B cell (primary cell): ENCODE data around the gene MAPT. TPM values are rescaled to one million over a fixed set of nuclear protein-coding genes. Genes with fewer than 3 reads are reported as not detected.

Source experiments
- ATAC-seq: fragments of 200-7000 bp; cut with Tn5 transposase; one replicate; pipeline ENCODE4 v1.10.0; 2021; ENCODE audit warnings: low read depth, mild to moderate bottlenecking, moderate number of reproducible peaks, moderate library complexity
- CTCF ChIA-PET: fragments of 350-600 bp; sonication (Branson Sonifier 250); formaldehyde crosslinking; loops from one replicate; lab custom pipeline; 2021; ENCODE audit warnings: antibody characterized with exemption, inconsistent platforms; lab: Charles Lee
- POLR2A ChIA-PET: fragments of 350-600 bp; sonication (Branson Sonifier 250); formaldehyde crosslinking; loops from one replicate; lab custom pipeline; 2021; ENCODE audit warnings: antibody characterized with exemption; lab: Charles Lee
- DNase-seq: peaks from one replicate; pipeline ENCODE4 v3.0.0; 2013
- H2AFZ ChIP-seq: 2 replicates; pipeline ENCODE4 v1.6.1; 2012; ENCODE audit warnings: mild to moderate bottlenecking, low read depth, low read length; ENCODE audit not compliant: insufficient read depth, poor library complexity, severe bottlenecking
- H3K27ac ChIP-seq, 2 donors: 1 replicate in 1 of 2; 2 replicates in 1 of 2; pipeline ENCODE4 v1.5.1; 2012 to 2013; ENCODE audit warnings: low read length in 2 of 2, mild to moderate bottlenecking in 2 of 2, moderate library complexity in 1 of 2
- H3K27me3 ChIP-seq, 4 experiments: fragments of 200-600 bp in 1 of 4; sonication (generic) in 1 of 4; replicated peaks in 1 of 4; 1 replicate in 2 of 4; 2 replicates in 2 of 4; pipeline versions ENCODE4 v1.6.1 to v1.7.0; 2013 to 2016; ENCODE audit warnings: low read length in 3 of 4, mild to moderate bottlenecking in 2 of 4, mixed read lengths in 1 of 4, moderate library complexity in 1 of 4; ENCODE audit not compliant: insufficient read depth in 4 of 4, control insufficient read depth in 3 of 4; ENCODE audit errors: control extremely low read depth in 1 of 4
- H3K36me3 ChIP-seq, 2 experiments: replicated peaks in 1 of 2; 1 replicate in 1 of 2; 2 replicates in 1 of 2; pipeline versions ENCODE4 v1.6.1 to v1.7.1; 2013; ENCODE audit warnings: low read length in 1 of 2; ENCODE audit not compliant: insufficient read depth in 2 of 2, control insufficient read depth in 1 of 2; ENCODE audit errors: control extremely low read depth in 1 of 2, extremely low read depth in 1 of 2
- H3K4me1 ChIP-seq, 2 donors: fragments of 200-600 bp in 1 of 2; sonication (generic) in 1 of 2; 1 replicate in 1 of 2; 2 replicates in 1 of 2; pipeline versions ENCODE4 v1.5.1 to v1.6.1; 2013 to 2017; ENCODE audit warnings: low read length in 2 of 2; ENCODE audit not compliant: control insufficient read depth in 2 of 2, insufficient read depth in 2 of 2
- H3K4me2 ChIP-seq: replicated peaks from 2 replicates; pipeline ENCODE3; 2012; ENCODE audit warnings: mild to moderate bottlenecking, low read depth, low read length; ENCODE audit not compliant: poor library complexity, severe bottlenecking
- H3K4me3 ChIP-seq, 5 experiments: fragments of 200-600 bp in 1 of 5; sonication (generic) in 1 of 5; 1 replicate in 3 of 5; 2 replicates in 2 of 5; pipeline versions ENCODE4 v1.5.1 to v1.7.0; 2011 to 2016; ENCODE audit warnings: low read length in 4 of 5, mild to moderate bottlenecking in 4 of 5, low read depth in 2 of 5, control low read depth in 1 of 5, moderate library complexity in 1 of 5; ENCODE audit not compliant: insufficient read depth in 1 of 5; ENCODE audit errors: control extremely low read depth in 1 of 5, extremely low read depth in 1 of 5
- H3K79me2 ChIP-seq: fragments of 200-600 bp; sonication (generic); one replicate; pipeline ENCODE4 v1.6.0; 2016; ENCODE audit warnings: low read length; ENCODE audit not compliant: control insufficient read depth, insufficient read depth
- H3K9ac ChIP-seq: fragments of 200-600 bp; sonication (generic); 2 replicates; pipeline ENCODE4 v1.6.1; 2017; ENCODE audit warnings: mild to moderate bottlenecking, low read length, moderate library complexity
- H3K9me3 ChIP-seq, 3 donors: one replicate each; pipeline versions ENCODE4 v1.6.1 to v1.7.1; 2013; ENCODE audit warnings: low read length in 2 of 3; ENCODE audit not compliant: control insufficient read depth in 2 of 3, insufficient read depth in 1 of 3; ENCODE audit errors: control extremely low read depth in 1 of 3
- H4K20me1 ChIP-seq: 2 replicates; pipeline ENCODE4 v1.6.0; 2012; ENCODE audit warnings: mild to moderate bottlenecking, low read length; ENCODE audit not compliant: insufficient read depth, control insufficient read depth, poor library complexity, severe bottlenecking
- H3K27ac Mint-ChIP-seq: one replicate; pipeline ENCODE4 v1.8.0; 2021; ENCODE audit warnings: mixed read lengths
- H3K27me3 Mint-ChIP-seq: one replicate; pipeline ENCODE4 v1.8.0; 2021; ENCODE audit warnings: mixed read lengths
- H3K4me1 Mint-ChIP-seq: one replicate; pipeline ENCODE4 v1.8.0; 2021; ENCODE audit warnings: mixed read lengths
- H3K4me3 Mint-ChIP-seq: one replicate; pipeline ENCODE4 v1.8.0; 2021; ENCODE audit warnings: mixed read lengths
- H3K9me3 Mint-ChIP-seq: one replicate; pipeline ENCODE4 v1.8.0; 2022; ENCODE audit warnings: mixed read lengths; ENCODE audit not compliant: insufficient read depth
- EZH2 ChIP-seq: IDR thresholded peaks from 2 replicates; pipeline ENCODE4 v1.6.1; 2012; ENCODE audit warnings: borderline replicate concordance, low read depth, mild to moderate bottlenecking, moderate library complexity, low read length; ENCODE audit not compliant: insufficient read depth, poor library complexity, severe bottlenecking
- WGBS: methylation state at CpG from one replicate; pipeline ENCODE4 v1.1.5; 2013; ENCODE audit warnings: missing lambda C conversion rate; ENCODE audit not compliant: insufficient coverage; 5-methylcytosine and 5-hydroxymethylcytosine counted together
- intact Hi-C: fragments of 100-400 bp; cut with micrococcal nuclease; formaldehyde crosslinking; loops from one replicate; pipeline ENCODE4 v1.10.0; 2022
- polyA plus RNA-seq: library from polyadenylated mRNA; depleted of rRNA; stranded (reverse); fragments of >200 nt; gene quantifications from 2 replicates; pipeline ENCODE4 v1.2.3, GENCODE V29; 2012
- total RNA-seq, 2 donors: library from RNA; stranded (reverse); fragments of 120-200 nt in 1 of 2; gene quantifications; 1 replicate in 1 of 2; 2 replicates in 1 of 2; pipeline versions ENCODE4 v1.2.3 to v1.2.4, GENCODE V29; 2013 to 2022
- TF ChIP-seq, protein P1 (sequence below): fragments of 200-600 bp; IDR thresholded peaks from one replicate; pipeline ENCODE4 v1.8.0; 2022; ENCODE audit warnings: antibody characterized with exemption, mild to moderate bottlenecking

The MAPT gene
- total and polyA plus RNA-seq, 2 donors (not counting 1 experiment from before 2014, with no cell fraction given) = 0.13 to 0.20 TPM

DNA sequence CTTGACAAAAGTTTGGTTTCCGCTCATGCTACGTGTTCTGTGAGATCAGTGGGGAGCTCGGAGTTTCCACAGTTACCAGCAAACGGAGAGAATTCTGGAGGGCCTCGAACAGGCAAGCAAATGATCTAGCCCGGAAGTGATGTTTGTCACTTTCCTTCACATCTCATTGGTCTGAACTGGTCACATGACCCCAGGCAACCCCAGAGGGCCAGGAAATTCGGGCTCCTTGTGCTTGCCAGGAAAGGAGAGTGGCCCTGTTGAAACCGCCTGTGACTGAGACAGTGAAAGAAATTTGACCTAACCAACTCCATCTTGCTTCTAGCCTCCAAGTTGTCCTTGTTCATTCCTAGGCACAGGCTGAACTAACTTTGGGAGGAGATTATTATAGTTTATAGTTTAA, 26.7 kb upstream of the MAPT start:
- intact Hi-C loops = no loop called here
- TF ChIP-seq EZH2 = no peak
- TF ChIP-seq, protein P1, sequence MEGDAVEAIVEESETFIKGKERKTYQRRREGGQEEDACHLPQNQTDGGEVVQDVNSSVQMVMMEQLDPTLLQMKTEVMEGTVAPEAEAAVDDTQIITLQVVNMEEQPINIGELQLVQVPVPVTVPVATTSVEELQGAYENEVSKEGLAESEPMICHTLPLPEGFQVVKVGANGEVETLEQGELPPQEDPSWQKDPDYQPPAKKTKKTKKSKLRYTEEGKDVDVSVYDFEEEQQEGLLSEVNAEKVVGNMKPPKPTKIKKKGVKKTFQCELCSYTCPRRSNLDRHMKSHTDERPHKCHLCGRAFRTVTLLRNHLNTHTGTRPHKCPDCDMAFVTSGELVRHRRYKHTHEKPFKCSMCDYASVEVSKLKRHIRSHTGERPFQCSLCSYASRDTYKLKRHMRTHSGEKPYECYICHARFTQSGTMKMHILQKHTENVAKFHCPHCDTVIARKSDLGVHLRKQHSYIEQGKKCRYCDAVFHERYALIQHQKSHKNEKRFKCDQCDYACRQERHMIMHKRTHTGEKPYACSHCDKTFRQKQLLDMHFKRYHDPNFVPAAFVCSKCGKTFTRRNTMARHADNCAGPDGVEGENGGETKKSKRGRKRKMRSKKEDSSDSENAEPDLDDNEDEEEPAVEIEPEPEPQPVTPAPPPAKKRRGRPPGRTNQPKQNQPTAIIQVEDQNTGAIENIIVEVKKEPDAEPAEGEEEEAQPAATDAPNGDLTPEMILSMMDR = no peak
- Histone ChIP-seq H3K27me3 (peaks cover 0 to 11% (median 7%) of the 10 kb centered on the region in 4 experiments), H4K20me1 (no peaks in the 10 kb centered on the region), H3K36me3 (no peaks in the 10 kb centered on the region), H3K4me1 (no peaks in the 10 kb centered on the region), H3K27ac (no peak overlapping the region), H3K9ac (no peak overlapping the region), H3K79me2 (no peaks in the 10 kb centered on the region), H3K4me3 (no peak overlapping the region), H2AFZ (no peak overlapping the region), H3K9me3 (no peaks in the 10 kb centered on the region), H3K4me2 (no peak overlapping the region)
- Mint-ChIP-seq H3K4me3 (no peak overlapping the region), H3K9me3 (no peaks in the 10 kb centered on the region), H3K27me3 (peaks cover 53% of the 10 kb centered on the region), H3K4me1 (no peaks in the 10 kb centered on the region), H3K27ac (no peak overlapping the region)
- ATAC-seq = no peak
- CTCF ChIA-PET = no interaction called here
- no peak for DNase-seq
- POLR2A ChIA-PET = no interaction called here
- 82% methylated on average over 8 of the region's 8 CpGs for WGBS

DNA sequence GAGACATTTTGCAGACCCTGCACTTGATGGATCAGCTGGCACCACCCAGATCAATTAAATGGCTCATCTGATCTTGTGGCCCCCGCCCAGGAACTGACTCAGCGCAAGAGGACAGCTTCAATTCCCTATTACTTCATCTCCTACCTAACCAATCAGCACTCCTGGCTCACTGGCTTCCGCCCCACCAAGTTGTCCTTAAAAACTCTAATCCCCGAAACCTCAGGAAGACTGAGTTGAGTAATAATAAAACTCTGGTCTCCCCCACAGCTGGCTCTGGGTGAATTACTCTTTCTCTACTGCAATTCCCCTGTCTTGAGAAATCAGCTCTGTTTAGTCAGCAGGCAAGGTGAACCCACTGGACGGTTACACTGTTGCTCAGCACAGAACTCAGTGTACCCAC, 26.1 kb upstream of the MAPT start:
- no peaks in the 10 kb centered on the region for H3K79me2 ChIP-seq
- H3K9me3 ChIP-seq = no peaks in the 10 kb centered on the region
- H4K20me1 ChIP-seq = no peaks in the 10 kb centered on the region
- no peaks in the 10 kb centered on the region for H3K4me1 Mint-ChIP-seq
- no peak overlapping the region for H2AFZ ChIP-seq
- no peak overlapping the region for H3K9ac ChIP-seq
- no peak overlapping the region for H3K27ac Mint-ChIP-seq
- DNase-seq = no peak
- no peak overlapping the region for H3K4me3 Mint-ChIP-seq
- intact Hi-C loops = no loop called here
- ChIA-PET CTCF (interaction anchor here (1.3 kb wide), 1 partner anchor 16 kb away, joined by 3 read pairs; no protein-coding TSS in a partner anchor), POLR2A (no interaction called here)
- H3K27ac ChIP-seq = no peak overlapping the region
- TF ChIP-seq EZH2 = no peak
- TF ChIP-seq, protein P1 = no peak
- peaks cover 49% of the 10 kb centered on the region for H3K27me3 Mint-ChIP-seq
- H3K27me3 ChIP-seq = peaks cover 0 to 11% (median 7%) of the 10 kb centered on the region in 4 experiments
- H3K9me3 Mint-ChIP-seq = no peaks in the 10 kb centered on the region
- H3K4me1 ChIP-seq = no peaks in the 10 kb centered on the region
- 74% methylated on average over 3 of the region's 5 CpGs for WGBS
- no peak for ATAC-seq
- H3K4me2 ChIP-seq = no peak overlapping the region
- no peak overlapping the region for H3K4me3 ChIP-seq
- no peaks in the 10 kb centered on the region for H3K36me3 ChIP-seq
